ENCODE results near the gene LYG2.
"Not testable (repeated sequence)": the region's sequence is repeated elsewhere in the genome, so short reads cannot be mapped to it uniquely, and the experiment has no call there.

Gene LYG2

DNA sequence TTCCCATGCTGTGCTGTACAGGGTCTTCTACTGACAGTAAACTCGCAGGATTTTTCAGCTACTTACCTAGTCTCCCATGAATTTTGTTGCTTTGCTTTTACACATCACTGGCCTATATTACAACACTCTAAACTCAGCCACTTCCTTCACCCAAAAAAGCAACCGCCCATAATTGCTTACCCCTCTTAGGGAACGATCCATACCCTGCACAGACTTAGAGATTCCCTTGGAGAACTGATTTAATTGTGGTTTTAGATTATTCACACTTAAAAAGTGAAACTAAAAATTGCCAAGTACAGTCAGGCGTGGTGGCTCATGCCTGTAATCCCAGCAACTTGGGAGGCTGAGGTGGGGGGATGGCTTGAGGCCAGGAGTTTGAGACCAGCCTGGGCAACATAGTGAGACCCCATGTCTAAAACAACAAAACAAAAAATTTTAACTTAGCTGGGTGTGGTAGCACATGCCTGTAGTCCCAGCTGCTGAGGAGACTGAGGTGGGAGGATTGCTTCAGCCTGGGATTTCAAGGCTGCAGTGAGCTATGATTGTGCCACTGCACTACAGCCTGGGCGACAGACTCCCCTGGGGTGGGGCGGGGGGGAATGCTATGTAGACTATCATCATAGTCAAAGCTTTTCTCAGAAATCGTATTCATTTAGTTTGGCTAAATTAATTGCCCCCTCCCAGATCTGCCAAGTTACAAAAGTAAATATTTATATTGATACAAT is 55.2 kb downstream of the LYG2 start:
- DNase-seq: no peak

GRCh38 chr2:99198103-99198841 is 57.2 kb downstream of the LYG2 start:
- no peak for DNase-seq

DNA sequence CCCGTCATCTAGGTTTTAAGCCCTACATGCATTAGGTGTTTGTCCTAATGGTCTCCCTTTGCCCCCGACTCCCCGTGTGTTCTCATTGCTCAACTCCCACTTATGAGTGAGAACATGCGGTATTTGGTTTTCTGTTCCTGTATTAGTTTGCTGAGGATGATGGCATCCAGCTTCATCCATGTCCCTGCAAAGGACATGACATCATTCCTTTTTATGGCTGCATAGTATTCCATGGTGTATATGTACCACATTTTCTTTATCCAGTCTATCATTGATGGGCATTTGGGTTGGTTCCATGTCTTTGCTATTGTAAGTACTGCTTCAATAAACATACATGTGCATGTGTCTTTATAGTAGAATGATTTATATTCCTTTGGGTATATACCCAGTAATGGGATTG is 63.1 kb downstream of the LYG2 start:
- not testable (repeated sequence) for DNase-seq

Data from NCI-H2171 treated with DMSO at 0.1 percent for 48 hours (cell line).